ENCODE data around the gene VSIG10L2.

The VSIG10L2 gene

GRCh38 chr11:125953401-125953935, 7.6 kb downstream of the VSIG10L2 start:
- H3K27ac ChIP-seq = no peak overlapping the region

DNA sequence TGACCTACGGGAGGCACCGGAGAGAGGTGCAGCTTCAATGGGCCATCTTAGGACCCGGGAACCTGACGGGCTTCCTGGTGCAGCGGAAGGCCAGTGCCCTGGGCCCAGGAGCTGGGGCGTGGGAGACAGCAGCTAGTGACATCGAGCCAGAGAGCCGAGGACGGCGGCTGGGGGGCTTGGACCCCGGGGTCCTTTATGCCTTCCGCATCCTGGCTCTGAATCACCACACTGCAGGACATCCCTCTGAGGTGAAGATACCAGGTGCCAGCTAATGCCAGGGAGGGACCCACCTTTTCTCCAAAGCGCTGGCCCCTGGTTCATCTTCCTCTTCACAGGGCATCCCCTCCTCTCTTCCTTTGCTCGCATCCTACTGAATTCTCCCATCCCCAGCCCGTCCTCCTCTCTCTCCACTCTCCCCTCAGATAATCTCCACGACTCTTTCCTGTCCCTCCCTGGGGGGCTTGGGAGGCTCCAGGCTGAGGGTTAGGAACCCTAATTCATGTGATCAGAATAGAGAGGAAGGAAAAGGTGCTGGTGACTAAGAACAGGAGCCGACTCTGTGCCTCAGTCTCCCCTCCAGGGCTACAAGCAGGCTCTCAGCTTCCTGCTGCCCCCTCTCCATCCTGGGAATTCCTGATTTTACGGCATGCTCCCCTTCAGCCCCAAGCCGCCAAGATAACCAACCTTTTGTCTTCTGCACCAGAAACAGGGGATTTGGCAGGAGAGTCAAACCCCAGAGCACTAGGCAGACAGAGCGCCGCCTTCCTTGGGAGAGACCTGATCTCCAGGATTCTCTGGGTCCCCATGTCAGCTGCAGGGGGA, 8.5 kb downstream of the VSIG10L2 start:
- H3K27ac ChIP-seq = no peak overlapping the region
- TF ChIP-seq ZFX (IDR thresholded peaks at IDR 0.05; ENCODE audit: borderline replicate concordance) = no peak
- no peak for TF ChIP-seq CTCF (IDR thresholded peaks at IDR 0.05)

More at GRCh38 chr11:125953401-125953935, 7.6 kb downstream of the VSIG10L2 start:
- TF ChIP-seq ZFX (IDR thresholded peaks at IDR 0.05; ENCODE audit: borderline replicate concordance) (no peak), CTCF (IDR thresholded peaks at IDR 0.05) (no peak)

DNA sequence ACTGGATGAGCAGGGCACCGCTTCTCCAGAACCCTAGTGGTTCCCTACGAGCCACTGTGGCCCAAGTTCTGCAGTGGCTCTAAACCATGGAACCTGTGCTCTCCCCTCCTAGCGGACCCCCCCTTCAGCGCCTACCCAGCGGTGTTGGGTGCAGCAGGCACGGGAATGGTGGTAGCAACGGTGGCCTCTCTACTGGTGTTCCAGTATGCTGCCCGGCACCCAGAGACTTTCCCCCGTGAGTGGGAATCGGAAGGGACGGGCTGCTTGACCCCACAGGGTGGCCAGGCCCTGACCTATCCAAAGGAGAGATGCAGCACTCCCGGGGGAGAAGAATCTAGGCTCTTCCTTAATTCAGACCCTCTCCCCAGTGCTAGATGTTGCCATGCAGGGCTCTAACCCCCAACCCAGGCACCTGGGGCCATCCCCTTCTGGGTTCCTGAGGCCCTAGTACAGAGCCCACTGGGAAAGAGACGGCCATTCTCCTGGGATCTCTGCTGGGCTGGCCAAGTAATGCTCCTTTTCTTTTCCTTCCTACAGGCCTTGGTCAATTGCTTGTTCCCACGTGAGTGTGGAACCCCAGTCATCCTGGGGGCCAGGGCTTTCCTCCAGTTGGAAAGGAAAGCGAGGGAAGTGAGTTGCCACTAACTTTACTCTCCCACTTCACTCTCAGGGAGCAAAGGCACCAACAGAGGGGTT, 9.2 kb downstream of the VSIG10L2 start:
- H3K27ac ChIP-seq = no peak overlapping the region
- no peak for TF ChIP-seq CTCF (IDR thresholded peaks at IDR 0.05)

- no peak overlapping the region for H3K27ac ChIP-seq
- TF ChIP-seq ZFX (IDR thresholded peaks at IDR 0.05; ENCODE audit: borderline replicate concordance) = no peak
- no peak for TF ChIP-seq CTCF (IDR thresholded peaks at IDR 0.05)
These were observed 10.0 kb downstream of the VSIG10L2 start for GRCh38 chr11:125955856-125956255.

DNA sequence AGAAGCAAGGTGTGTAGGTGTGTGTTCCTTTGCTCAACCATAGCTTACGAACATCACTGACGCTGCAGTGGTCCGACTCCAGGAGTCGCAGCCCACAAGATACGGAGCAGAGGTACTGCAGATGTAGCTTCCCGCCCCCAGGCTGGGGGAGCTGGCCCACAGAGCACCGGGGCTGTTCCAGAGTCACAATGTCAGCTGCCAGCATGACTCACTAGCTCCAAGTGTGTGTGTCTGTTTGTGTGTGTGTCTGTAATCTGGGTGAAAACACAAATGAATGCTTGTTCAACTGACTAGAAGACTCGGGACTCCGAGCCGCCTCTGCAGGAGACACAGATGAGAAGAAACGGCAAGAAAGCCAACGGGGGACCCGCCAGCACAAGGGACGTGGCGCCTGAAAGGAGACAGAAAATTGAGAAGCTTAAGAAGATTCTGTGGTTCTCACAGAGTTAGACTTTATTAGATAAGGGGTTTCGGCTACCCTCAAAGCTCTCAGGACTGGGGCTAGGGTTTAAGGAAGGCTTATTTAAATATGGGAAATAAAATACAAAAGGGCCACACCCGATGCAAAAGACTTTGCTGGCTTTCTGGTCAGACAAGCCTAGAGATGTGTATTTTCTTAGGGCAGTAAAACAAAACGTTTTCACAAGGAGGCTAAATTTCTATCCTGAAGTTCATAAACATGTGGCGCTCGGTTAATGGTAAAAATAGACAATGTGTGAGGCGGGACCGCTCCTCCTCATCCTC, 10.7 kb downstream of the VSIG10L2 start:
- no peak overlapping the region for H3K27ac ChIP-seq
- TF ChIP-seq CTCF (IDR thresholded peaks at IDR 0.05) (no peak), ZFX (IDR thresholded peaks at IDR 0.05; ENCODE audit: borderline replicate concordance) (no peak)

- TF ChIP-seq ZFX (IDR thresholded peaks at IDR 0.05; ENCODE audit: borderline replicate concordance) (no peak), CTCF (IDR thresholded peaks at IDR 0.05) (no peak)
- no peak overlapping the region for H3K27ac ChIP-seq
These were observed 11.9 kb downstream of the VSIG10L2 start for GRCh38 chr11:125957618-125958332.

Measured in 22Rv1 (cell line).